ENCODE data around the gene LRMDA.

DNA sequence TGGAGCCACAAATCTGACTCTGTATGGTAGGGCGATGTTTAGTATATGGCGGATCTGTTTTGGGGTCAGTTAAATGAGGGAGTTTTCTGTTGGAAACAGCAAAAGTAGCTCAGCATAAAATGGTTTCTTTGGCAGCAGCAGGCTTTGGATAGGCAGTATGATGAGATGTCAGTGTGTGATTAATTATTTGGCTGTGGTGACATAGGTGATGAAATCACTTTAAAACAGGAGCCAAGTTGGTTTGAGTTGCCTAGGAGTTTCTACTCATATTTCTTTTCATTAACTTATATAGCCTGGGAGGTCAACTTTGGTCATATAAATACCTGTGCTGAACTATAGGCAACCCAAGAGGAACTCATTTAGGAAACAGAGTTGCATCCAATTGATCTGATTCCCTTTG lies 291.2 kb downstream of the LRMDA start:
- TF ChIP-seq, protein P1, sequence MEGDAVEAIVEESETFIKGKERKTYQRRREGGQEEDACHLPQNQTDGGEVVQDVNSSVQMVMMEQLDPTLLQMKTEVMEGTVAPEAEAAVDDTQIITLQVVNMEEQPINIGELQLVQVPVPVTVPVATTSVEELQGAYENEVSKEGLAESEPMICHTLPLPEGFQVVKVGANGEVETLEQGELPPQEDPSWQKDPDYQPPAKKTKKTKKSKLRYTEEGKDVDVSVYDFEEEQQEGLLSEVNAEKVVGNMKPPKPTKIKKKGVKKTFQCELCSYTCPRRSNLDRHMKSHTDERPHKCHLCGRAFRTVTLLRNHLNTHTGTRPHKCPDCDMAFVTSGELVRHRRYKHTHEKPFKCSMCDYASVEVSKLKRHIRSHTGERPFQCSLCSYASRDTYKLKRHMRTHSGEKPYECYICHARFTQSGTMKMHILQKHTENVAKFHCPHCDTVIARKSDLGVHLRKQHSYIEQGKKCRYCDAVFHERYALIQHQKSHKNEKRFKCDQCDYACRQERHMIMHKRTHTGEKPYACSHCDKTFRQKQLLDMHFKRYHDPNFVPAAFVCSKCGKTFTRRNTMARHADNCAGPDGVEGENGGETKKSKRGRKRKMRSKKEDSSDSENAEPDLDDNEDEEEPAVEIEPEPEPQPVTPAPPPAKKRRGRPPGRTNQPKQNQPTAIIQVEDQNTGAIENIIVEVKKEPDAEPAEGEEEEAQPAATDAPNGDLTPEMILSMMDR (IDR thresholded peaks at IDR 0.05; ENCODE audit: low read depth, low read length), result no peak
- TF ChIP-seq EZH2phosphoT487 (IDR thresholded peaks at IDR 0.05; ENCODE audit: low read depth), result no peak

All from OCI-LY3 (cell line).